Upper lobe of left lung (tissue), 4 donors: Measurements from ENCODE around the gene CDK5R1.

Source experiments
- CTCF ChIP-seq, 6 experiments: fragments of 450-650 bp in 4 of 6; fragments of 200-600 bp in 2 of 6; sonication (generic) in 2 of 6; IDR thresholded peaks; one replicate each; pipeline ENCODE4 v1.5.1; 2016 to 2019; ENCODE audit warnings: antibody characterized with exemption in 6 of 6
- EP300 ChIP-seq, 4 donors: sonication (generic); formaldehyde crosslinking; IDR thresholded peaks; one replicate each; pipeline ENCODE4 v1.5.1; 2017; ENCODE audit warnings: antibody characterized with exemption in 4 of 4, control low read depth in 2 of 4
- POLR2A ChIP-seq, 4 donors: fragments of 450-650 bp; IDR thresholded peaks; one replicate each; pipeline ENCODE4 v1.5.1; 2016 to 2017; ENCODE audit warnings: antibody characterized with exemption in 4 of 4, mild to moderate bottlenecking in 2 of 4
- POLR2AphosphoS5 ChIP-seq, 2 donors: sonication (generic); formaldehyde crosslinking; IDR thresholded peaks; one replicate each; pipeline ENCODE4 v1.5.1; 2017; ENCODE audit warnings: antibody characterized with exemption in 2 of 2

GRCh38 chr17:32490101-32490482 lies 3.3 kb downstream of the CDK5R1 start:
- TF ChIP-seq CTCF (IDR thresholded peaks at IDR 0.05) (no peak), POLR2A (IDR thresholded peaks at IDR 0.05) (no peak), POLR2AphosphoS5 (IDR thresholded peaks at IDR 0.05) (no peak), EP300 (IDR thresholded peaks at IDR 0.05) (no peak)
